ES-I3 (cell line): ENCODE results near the gene ABCF2.

Experiments
- H3K36me3 ChIP-seq: 2 replicates; pipeline ENCODE4 v1.6.1; 2013; ENCODE audit warnings: mild to moderate bottlenecking, low read length, control low read depth, moderate library complexity; ENCODE audit not compliant: insufficient read depth
- H3K4me1 ChIP-seq: 2 replicates; pipeline ENCODE4 v1.6.1; 2013; ENCODE audit warnings: mild to moderate bottlenecking, control low read depth, low read length; ENCODE audit not compliant: insufficient read depth
- H3K9ac ChIP-seq: 2 replicates; pipeline ENCODE4 v1.6.1; 2013; ENCODE audit warnings: low read depth, mild to moderate bottlenecking, low read length, moderate library complexity
- H3K9me3 ChIP-seq: 2 replicates; pipeline ENCODE4 v1.6.1; 2013; ENCODE audit warnings: mild to moderate bottlenecking, low read length, moderate library complexity; ENCODE audit not compliant: control insufficient read depth, insufficient read depth

ABCF2 gene

DNA sequence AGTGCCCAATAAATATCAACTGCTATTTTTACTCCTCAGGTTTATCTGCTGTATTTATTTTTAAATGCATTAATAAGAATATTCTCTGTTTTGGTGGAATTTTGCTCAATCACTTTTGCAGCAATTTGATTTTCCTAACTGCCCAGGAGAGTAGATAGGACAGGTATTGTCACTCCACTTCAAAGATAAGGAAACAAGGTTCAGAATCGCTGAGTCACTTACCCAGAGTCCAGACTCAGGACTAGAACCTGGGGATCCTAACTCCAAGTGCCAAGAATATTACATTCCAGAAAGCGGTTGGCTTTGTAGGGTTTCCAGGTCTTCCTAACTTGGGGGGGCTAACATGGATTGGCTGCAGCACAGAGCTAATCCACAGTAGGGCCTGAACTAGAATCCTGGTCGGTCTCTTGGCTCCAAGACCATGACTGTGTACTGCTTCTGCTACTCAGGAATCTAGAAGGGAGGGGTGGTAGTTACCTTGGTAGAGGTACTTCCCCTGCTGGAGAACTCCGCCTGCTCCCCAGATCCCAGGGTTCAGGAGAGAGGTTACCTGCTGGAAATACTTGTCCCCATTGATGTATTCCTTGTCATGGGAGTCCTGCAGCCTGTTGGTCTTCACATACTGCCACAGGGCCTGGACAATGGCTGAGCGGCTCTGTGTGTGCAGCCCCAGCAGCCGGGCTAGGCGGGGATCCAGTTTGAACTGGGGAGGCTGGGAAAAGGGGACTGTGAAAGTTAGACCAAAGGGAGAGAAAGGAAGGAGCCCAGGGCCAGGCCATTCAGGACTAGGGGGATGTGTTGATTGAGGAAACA is 14.1 kb upstream of the ABCF2 start:
- peaks cover 4% of the 10 kb centered on the region; the same call in 1 of the 2 replicates for H3K4me1 ChIP-seq
- H3K9ac ChIP-seq, result no peak overlapping the region
- H3K9me3 ChIP-seq, result no peaks in the 10 kb centered on the region
- H3K36me3 ChIP-seq, result peaks cover 8% of the 10 kb centered on the region; the same call in 1 of the 2 replicates

DNA sequence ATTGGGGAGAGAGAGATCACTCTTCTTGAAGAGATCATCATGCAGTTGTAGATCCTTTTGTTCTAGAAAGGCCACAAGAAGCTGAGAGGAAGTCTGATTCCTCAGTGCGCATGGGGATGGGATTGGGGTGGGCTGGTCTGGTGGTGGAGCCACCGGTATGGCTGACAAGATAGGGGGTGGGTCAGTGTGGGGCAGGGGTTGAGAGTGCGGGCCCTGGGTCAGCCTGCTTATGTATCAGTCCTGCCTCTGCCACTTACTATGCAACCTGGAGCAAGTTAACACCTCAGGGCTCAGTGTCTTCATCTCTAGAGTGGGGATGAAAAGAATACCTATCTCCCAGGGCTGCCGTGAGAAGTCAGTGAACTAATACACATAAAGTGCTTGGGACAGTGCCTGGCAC is 13.5 kb upstream of the ABCF2 start:
- Histone ChIP-seq H3K9me3 (no peaks in the 10 kb centered on the region), H3K36me3 (peaks cover 8% of the 10 kb centered on the region; the same call in 1 of the 2 replicates), H3K4me1 (peaks cover 4% of the 10 kb centered on the region; the same call in 1 of the 2 replicates), H3K9ac (no peak overlapping the region)

DNA sequence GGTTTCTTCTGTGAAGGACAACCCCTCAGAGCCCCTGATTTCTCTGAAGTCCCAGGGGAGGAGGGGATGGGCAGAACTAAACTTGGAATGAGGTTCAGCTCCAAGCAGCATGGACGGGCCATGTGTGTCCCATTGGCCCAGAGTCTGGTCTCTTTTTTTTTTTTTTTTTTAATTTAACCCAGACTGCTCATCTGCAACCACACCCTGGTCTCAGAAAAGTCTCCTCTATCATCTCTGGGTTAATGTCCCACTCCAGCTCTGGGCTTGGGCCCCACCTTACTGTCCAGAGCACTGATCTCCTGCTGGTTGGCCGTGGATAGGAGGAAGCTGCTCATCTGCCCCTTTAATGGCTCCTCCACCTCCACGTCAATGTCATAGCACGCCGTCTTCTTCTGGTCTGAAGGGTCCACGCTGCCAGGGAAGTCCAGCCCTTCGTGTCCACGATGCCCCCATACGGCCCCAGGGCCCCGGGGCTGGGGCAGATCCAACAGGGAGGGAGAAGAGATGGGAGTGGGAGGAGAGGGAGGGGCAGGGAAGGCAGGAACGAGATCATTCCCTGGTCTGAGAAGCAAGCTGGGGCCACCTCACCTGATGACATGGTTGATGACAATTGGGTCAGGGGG is 12.9 kb upstream of the ABCF2 start:
- peaks cover 8% of the 10 kb centered on the region; the same call in 1 of the 2 replicates for H3K36me3 ChIP-seq
- H3K9ac ChIP-seq, result no peak overlapping the region
- H3K4me1 ChIP-seq, result peaks cover 4% of the 10 kb centered on the region; the same call in 1 of the 2 replicates
- no peaks in the 10 kb centered on the region for H3K9me3 ChIP-seq

DNA sequence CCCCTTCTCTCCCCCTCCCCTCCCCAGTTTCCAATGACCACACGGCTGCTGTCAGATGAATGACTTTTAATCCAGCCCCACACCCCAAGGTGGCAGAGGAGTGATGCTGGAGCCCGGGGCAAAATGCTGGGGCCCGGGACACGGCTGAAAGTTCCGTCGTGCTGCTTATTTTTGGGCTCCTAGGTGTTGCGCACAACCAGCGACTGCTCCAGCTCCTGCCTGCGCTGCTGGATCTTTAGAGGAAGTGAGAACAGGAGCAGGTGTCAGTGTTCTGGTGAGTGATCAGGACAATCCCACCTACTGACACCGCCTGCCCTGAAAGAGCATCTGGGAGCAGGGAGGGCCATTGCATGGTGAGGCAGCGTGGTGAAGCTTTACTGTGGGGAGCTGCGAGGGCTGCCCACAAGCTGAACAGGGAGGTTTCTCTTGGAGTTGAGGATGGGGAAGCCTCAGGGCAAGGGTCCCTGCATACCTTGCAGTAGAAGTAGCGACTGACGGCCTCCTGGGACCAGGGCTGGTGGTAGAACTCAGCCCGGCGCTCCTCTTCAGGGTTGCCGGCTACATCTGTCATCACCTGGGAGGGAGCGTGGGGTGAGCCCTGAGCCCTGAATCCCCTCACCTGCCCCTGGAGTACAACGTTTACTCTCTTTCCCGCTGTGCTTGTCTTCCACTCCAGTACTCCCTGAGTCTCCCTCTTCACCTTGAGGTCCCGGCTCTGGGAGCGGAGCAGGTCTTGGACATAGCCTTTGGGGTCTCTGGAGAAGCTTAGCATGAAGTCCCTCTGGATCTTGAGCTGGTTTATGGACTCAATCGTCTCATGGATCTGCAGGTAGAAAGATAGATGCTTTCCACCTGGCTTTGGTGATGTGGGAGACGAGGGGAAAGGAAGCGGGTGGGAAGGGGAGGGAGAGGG is 12.2 kb upstream of the ABCF2 start:
- peaks cover 8% of the 10 kb centered on the region for H3K36me3 ChIP-seq
- no peak overlapping the region for H3K9ac ChIP-seq
- peaks cover 4% of the 10 kb centered on the region; the same call in 1 of the 2 replicates for H3K4me1 ChIP-seq
- H3K9me3 ChIP-seq, result no peaks in the 10 kb centered on the region

DNA sequence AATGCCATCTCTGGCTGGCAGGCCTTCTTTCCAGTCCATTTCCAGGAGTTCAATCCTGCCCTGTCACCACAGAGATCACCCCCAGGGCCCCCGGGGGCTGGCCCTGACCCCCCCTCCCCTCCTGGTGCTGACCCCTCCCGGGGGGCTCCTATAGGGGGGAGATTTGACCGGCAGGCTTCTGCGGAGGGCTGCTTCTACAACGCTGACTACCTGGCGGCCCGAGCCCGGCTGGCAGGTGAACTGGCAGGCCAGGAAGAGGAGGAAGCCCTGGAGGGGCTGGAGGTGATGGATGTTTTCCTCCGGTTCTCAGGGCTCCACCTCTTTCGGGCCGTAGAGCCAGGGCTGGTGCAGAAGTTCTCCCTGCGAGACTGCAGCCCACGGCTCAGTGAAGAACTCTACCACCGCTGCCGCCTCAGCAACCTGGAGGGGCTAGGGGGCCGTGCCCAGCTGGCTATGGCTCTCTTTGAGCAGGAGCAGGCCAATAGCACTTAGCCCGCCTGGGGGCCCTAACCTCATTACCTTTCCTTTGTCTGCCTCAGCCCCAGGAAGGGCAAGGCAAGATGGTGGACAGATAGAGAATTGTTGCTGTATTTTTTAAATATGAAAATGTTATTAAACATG is 11.3 kb upstream of the ABCF2 start:
- peaks cover 4% of the 10 kb centered on the region for H3K4me1 ChIP-seq

DNA sequence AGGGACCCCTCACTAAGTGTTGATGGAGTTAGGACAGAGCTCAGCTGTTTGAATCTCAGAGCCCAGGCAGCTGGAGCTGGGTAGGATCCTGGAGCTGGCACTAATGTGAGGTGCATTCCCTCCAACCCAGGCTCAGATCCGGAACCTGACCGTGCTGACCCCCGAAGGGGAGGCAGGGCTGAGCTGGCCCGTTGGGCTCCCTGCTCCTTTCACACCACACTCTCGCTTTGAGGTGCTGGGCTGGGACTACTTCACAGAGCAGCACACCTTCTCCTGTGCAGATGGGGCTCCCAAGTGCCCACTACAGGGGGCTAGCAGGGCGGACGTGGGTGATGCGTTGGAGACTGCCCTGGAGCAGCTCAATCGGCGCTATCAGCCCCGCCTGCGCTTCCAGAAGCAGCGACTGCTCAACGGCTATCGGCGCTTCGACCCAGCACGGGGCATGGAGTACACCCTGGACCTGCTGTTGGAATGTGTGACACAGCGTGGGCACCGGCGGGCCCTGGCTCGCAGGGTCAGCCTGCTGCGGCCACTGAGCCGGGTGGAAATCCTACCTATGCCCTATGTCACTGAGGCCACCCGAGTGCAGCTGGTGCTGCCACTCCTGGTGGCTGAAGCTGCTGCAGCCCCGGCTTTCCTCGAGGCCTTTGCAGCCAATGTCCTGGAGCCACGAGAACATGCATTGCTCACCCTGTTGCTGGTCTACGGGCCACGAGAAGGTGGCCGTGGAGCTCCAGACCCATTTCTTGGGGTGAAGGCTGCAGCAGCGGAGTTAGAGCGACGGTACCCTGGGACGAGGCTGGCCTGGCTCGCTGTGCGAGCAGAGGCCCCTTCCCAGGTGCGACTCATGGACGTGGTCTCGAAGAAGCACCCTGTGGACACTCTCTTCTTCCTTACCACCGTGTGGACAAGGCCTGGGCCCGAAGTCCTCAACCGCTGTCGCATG is 10.5 kb upstream of the ABCF2 start:
- no peaks in the 10 kb centered on the region for H3K9me3 ChIP-seq
- H3K9ac ChIP-seq, result no peak overlapping the region
- H3K4me1 ChIP-seq, result no peaks in the 10 kb centered on the region; the same call in 1 of the 2 replicates
- peaks cover 8% of the 10 kb centered on the region for H3K36me3 ChIP-seq

More for the DNA sequence above, 11.3 kb upstream of the ABCF2 start:
- Histone ChIP-seq H3K9ac (no peak overlapping the region), H3K36me3 (peaks cover 8% of the 10 kb centered on the region), H3K9me3 (no peaks in the 10 kb centered on the region)

DNA sequence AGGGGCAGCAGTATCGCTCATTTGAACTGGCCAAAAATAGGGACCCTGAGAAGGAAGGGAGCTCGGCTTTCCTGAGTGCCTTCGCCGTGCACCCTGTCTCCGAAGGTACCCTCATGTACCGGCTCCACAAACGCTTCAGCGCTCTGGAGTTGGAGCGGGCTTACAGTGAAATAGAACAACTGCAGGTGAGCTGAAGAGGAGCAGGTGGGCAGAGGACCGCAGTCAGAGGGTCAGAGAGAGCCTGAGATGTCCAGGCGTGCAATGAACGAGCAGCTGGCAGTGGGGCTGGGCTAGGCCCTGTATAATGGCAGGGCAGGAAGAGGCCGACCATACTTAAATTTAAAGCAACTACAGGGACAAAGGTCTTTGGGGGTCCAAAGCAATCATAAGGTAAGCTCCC is 9.4 kb upstream of the ABCF2 start:
- Histone ChIP-seq H3K36me3 (peaks cover 8% of the 10 kb centered on the region), H3K9me3 (no peaks in the 10 kb centered on the region), H3K4me1 (no peaks in the 10 kb centered on the region; the same call in 1 of the 2 replicates), H3K9ac (no peak overlapping the region)

DNA sequence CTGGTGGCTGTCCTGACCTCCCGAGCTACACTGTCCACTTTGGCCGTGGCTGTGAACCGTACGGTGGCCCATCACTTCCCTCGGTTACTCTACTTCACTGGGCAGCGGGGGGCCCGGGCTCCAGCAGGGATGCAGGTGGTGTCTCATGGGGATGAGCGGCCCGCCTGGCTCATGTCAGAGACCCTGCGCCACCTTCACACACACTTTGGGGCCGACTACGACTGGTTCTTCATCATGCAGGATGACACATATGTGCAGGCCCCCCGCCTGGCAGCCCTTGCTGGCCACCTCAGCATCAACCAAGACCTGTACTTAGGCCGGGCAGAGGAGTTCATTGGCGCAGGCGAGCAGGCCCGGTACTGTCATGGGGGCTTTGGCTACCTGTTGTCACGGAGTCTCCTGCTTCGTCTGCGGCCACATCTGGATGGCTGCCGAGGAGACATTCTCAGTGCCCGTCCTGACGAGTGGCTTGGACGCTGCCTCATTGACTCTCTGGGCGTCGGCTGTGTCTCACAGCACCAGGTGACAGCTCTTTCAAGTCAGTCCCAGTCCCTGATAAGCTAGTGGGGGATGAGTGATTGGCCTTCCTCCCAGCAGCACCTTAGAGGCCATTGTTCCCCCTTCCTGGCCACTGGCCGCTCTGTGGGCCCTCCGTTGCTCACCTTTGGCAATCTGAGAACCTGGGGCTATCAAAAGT is 8.2 kb upstream of the ABCF2 start:
- no peak overlapping the region for H3K9ac ChIP-seq
- no peaks in the 10 kb centered on the region; the same call in 1 of the 2 replicates for H3K4me1 ChIP-seq
- no peaks in the 10 kb centered on the region for H3K9me3 ChIP-seq
- peaks cover 8% of the 10 kb centered on the region for H3K36me3 ChIP-seq

DNA sequence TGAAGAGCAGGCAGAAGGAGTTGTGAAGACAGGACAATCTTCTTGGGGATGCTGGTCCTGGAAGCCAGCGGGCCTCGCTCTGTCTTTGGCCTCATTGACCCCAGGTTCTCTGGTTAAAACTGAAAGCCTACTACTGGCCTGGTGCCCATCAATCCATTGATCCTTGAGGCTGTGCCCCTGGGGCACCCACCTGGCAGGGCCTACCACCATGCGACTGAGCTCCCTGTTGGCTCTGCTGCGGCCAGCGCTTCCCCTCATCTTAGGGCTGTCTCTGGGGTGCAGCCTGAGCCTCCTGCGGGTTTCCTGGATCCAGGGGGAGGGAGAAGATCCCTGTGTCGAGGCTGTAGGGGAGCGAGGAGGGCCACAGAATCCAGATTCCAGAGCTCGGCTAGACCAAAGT is 6.8 kb upstream of the ABCF2 start:
- H3K4me1 ChIP-seq, result no peaks in the 10 kb centered on the region; the same call in 1 of the 2 replicates
- H3K36me3 ChIP-seq, result peaks cover 8% of the 10 kb centered on the region
- no peaks in the 10 kb centered on the region for H3K9me3 ChIP-seq
- H3K9ac ChIP-seq, result peak overlapping the region; percentile 84; the same call in 1 of the 2 replicates

DNA sequence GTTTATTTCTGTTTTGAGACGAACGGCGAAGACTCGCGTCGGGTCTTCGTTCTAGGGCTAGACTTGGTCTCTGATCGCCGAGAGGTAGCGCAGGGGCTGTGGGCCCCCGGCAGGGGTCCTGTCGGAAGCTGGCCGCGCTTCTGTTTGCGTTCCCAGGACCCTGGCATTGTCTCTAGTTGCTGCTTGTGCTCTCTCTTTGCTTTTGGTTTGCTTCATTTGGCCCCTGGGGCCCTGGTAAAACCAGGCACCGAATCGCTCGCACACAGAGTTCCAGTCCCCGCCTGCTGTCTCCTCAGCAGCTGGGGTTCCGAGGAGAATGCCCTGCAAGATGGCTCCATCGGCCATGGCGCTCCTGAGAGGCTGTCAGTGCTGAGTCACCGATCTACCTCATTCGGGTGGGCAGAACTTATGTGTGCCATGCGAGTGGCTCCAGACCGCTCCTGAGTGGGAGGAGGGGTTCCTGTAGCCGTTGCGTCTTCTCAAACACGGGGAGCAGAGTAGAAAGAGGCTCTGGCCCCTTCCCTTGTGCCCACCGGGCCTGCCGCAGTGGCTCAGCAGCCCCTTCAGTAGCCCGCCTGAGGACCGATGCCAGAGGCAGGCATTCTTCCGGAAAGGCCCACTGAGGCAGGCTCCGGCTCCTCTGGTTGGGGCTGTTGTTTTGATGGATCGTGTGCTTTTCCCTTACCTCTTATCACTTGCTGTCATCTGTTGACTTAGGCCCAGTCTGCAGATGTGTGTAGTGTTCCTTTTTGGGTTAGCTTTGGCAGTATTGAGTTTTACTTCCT is 6.1 kb upstream of the ABCF2 start:
- Histone ChIP-seq H3K9ac (peak overlapping the region; percentile 84), H3K9me3 (no peaks in the 10 kb centered on the region), H3K36me3 (peaks cover 8% of the 10 kb centered on the region), H3K4me1 (no peaks in the 10 kb centered on the region; the same call in 1 of the 2 replicates)

DNA sequence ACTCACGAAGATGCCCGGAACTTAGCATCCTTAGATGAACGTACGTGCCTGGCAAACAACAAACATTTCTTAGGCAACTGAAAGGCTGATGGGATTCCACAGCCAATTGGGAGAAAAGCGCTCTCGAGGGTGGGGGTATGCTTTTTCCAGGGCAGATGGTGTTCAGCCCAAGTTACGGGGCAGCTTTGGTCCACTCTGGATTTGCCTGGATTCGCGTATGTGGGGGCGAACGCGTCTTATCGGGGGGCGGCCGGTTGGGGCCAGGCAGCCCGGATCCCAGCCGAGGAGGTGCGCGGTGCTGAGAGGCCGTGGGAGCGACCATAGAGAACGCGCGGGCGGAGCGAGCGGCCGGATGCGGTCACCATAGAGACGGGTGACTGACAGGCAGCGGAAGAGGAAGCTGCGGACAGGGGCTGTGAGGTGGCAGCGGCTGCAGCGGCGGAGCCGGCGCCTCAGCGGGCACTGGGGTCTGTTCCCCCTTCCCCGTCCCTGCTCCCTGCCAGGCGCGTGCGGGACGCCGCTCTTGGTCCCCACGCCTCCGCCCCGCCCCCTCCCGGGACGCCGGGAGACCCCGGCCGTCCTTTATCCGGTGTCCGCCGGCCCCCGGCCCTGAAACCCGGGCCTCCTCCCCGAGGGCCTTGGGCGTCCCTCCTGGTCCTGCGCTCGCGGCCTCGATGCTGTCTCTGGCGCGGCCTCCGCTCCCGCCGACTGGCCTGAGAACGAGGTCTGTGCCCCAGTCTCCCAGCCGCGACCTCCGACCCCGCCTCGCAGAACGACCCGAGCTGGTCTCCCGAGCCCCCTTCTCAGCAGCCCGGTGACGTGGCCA is 5.3 kb upstream of the ABCF2 start, which contains the start of gene CHPF2:
Gene CHPF2 (plus strand): TSS at position 393 of the 826 bp plus-strand sequence. CDS start 1,529 bp downstream, outside the sequence.
- H3K36me3 ChIP-seq, result peaks cover 8% of the 10 kb centered on the region
- H3K4me1 ChIP-seq, result no peaks in the 10 kb centered on the region; the same call in 1 of the 2 replicates
- peak within 1 kb of the TSS; percentile 84 for H3K9ac ChIP-seq
- H3K9me3 ChIP-seq, result no peaks in the 10 kb centered on the region
